A204.1 (cell line): ENCODE data around the gene GRK5.
"Not testable (repeated sequence)": the region's sequence is repeated elsewhere in the genome, so short reads cannot be mapped to it uniquely, and the experiment has no call there.

Experiments used
- FAIRE-seq: peaks from 2 replicates; lab custom pipeline; 2012; peaks lifted over from hg19 to GRCh38; lab: Jason Lieb, UNC

The GRK5 gene

GRCh38 chr10:119251315-119251708 lies 43.9 kb downstream of the GRK5 start:
- no peak for FAIRE-seq

GRCh38 chr10:119252051-119252465 lies 44.7 kb downstream of the GRK5 start:
- FAIRE-seq = no peak

GRCh38 chr10:119252470-119253151 lies 45.2 kb downstream of the GRK5 start:
- no peak for FAIRE-seq

- no peak for FAIRE-seq
These were observed 46.2 kb downstream of the GRK5 start for GRCh38 chr10:119253433-119254174.

GRCh38 chr10:119254335-119254734 lies 47.0 kb downstream of the GRK5 start:
- no peak for FAIRE-seq

GRCh38 chr10:119256030-119256429 lies 48.7 kb downstream of the GRK5 start:
- FAIRE-seq = no peak

- FAIRE-seq = no peak
These were observed 49.5 kb downstream of the GRK5 start for GRCh38 chr10:119256897-119257296.

- FAIRE-seq = no peak
These were observed 50.6 kb downstream of the GRK5 start for GRCh38 chr10:119257899-119258419.

- FAIRE-seq = no peak
These were observed 52.0 kb downstream of the GRK5 start for GRCh38 chr10:119259345-119259744.

- FAIRE-seq = not testable (repeated sequence)
These were observed 53.6 kb downstream of the GRK5 start for GRCh38 chr10:119261016-119261415.

GRCh38 chr10:119263951-119264617 lies 56.7 kb downstream of the GRK5 start:
- no peak for FAIRE-seq

- no peak for FAIRE-seq
These were observed 58.3 kb downstream of the GRK5 start for GRCh38 chr10:119265691-119266090.

- FAIRE-seq = no peak
These were observed 60.0 kb downstream of the GRK5 start for GRCh38 chr10:119267384-119267783.

- no peak for FAIRE-seq
These were observed 61.1 kb downstream of the GRK5 start for GRCh38 chr10:119268428-119268827.

- no peak for FAIRE-seq
These were observed 61.6 kb downstream of the GRK5 start for GRCh38 chr10:119268871-119269506.

GRCh38 chr10:119269737-119270136 lies 62.4 kb downstream of the GRK5 start:
- FAIRE-seq = no peak

GRCh38 chr10:119270762-119271366 lies 63.5 kb downstream of the GRK5 start:
- no peak for FAIRE-seq

- FAIRE-seq = not testable (repeated sequence)
These were observed 65.0 kb downstream of the GRK5 start for GRCh38 chr10:119272338-119272734.

GRCh38 chr10:119272736-119273135 lies 65.4 kb downstream of the GRK5 start:
- no peak for FAIRE-seq

GRCh38 chr10:119273413-119273812 lies 66.0 kb downstream of the GRK5 start:
- no peak for FAIRE-seq

- no peak for FAIRE-seq
These were observed 67.2 kb downstream of the GRK5 start for GRCh38 chr10:119274519-119275045.

GRCh38 chr10:119275085-119275484 lies 67.7 kb downstream of the GRK5 start:
- no peak for FAIRE-seq
